HFF-Myc (cell line): ENCODE data around the gene SNX9.

Experiments
- DNase-seq: peaks from one replicate; pipeline ENCODE4 v3.0.0-alpha.2; 2011; ENCODE audit warnings: low read depth; ENCODE audit errors: extremely low read depth
- H3K4me3 ChIP-seq: replicated peaks from 2 replicates; pipeline ENCODE4 v1.5.1; 2011; ENCODE audit warnings: low read depth, mild to moderate bottlenecking, control low read depth, low read length
- TF ChIP-seq, protein P1 (sequence below): IDR thresholded peaks from 2 replicates; pipeline ENCODE4 v1.5.1; 2012; ENCODE audit warnings: mild to moderate bottlenecking, low read depth, low read length, control low read depth; ENCODE audit errors: missing control alignments

Gene SNX9

DNA sequence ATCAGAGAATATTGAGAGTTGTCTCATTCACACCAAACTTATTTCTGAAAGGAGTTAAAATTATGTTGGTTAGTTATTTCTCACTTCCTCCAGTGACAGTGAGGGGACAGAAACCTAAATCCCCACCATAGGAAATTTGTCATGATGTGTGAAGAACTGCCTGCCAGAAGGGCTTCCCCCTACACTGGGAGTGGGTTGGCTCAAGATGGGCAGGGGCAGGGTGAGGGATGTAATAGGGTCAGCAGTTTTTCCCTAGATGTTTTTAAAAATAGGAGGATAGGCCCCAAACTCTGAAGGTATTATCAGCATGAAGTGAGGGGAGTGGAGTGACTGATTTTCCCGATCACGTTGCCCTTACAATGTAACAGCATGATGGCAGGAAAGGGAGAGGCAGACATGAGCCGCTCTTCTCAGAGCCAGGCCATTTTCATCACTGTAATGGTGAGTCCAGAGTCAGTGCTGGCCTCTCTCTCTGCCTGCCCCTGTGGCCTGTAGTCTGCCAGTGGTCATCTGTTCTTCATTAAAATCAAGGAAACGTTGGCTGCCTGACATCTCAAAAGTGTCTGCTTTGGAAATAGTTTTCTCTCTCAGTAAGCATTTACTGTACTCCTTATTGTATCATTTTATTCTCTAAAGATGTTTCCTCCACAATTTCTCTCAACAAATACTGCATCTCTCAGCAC is 98.8 kb downstream of the SNX9 start:
- H3K4me3 ChIP-seq = no peak overlapping the region
- TF ChIP-seq, protein P1, sequence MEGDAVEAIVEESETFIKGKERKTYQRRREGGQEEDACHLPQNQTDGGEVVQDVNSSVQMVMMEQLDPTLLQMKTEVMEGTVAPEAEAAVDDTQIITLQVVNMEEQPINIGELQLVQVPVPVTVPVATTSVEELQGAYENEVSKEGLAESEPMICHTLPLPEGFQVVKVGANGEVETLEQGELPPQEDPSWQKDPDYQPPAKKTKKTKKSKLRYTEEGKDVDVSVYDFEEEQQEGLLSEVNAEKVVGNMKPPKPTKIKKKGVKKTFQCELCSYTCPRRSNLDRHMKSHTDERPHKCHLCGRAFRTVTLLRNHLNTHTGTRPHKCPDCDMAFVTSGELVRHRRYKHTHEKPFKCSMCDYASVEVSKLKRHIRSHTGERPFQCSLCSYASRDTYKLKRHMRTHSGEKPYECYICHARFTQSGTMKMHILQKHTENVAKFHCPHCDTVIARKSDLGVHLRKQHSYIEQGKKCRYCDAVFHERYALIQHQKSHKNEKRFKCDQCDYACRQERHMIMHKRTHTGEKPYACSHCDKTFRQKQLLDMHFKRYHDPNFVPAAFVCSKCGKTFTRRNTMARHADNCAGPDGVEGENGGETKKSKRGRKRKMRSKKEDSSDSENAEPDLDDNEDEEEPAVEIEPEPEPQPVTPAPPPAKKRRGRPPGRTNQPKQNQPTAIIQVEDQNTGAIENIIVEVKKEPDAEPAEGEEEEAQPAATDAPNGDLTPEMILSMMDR = no peak
- DNase-seq = peak; percentile 43

DNA sequence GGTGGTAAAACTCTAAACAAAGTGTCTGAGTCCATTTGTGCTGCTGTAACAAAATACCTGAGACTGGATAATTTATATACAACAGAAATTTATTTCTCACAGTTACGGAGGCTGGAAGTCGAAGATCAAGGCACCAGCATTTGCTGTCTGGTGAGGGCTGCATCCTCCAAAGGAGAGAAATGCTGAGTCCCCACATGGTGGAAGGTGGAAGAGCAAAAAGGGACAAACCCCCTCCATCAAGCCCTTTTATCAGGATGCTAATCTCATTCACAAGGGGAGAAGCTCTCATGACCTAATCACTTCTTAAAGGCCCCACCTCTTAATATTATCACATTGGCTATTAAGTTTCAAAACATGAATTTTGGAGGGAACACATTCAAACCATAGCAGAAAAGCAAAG is 102.7 kb downstream of the SNX9 start:
- no peak overlapping the region for H3K4me3 ChIP-seq
- TF ChIP-seq, protein P1 = no peak
- no peak for DNase-seq

DNA sequence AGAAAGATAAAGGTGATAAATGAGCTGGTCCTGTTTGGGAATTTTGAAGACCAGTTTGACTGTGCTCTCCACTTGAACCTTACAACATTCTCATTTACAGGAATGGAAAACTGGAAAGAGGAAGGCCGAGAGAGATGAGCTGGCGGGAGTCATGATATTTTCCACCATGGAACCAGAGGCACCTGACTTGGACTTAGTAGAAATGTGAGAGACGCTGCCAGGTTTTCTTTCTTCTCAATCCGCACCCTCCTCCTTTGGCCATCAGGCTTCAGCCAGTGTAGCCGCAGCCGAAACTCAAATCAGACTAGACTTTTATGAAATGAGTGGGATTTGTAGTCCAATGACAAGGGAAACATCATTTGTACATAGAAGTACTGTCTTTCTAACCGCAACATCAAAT is 104.0 kb downstream of the SNX9 start:
- TF ChIP-seq, protein P1 = no peak
- DNase-seq = no peak
- no peak overlapping the region for H3K4me3 ChIP-seq

DNA sequence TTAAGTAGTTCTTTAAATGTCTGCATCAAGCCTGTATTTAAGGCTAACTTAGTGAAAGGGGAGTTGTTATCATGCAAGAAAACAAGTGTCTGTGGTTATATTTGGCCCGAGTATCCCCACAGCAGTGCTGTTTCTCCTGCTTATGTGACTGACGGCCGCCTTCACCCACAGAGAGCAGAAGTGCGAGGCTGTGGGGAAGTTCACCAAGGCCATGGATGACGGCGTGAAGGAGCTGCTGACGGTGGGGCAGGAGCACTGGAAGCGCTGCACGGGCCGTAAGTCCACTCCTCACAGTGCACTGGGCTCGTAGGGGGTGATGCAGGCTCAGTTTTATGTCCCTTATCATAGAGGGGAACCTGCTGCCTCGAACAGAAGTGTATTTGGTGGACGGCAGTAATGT is 105.4 kb downstream of the SNX9 start:
- TF ChIP-seq, protein P1 = no peak
- no peak for DNase-seq

DNA sequence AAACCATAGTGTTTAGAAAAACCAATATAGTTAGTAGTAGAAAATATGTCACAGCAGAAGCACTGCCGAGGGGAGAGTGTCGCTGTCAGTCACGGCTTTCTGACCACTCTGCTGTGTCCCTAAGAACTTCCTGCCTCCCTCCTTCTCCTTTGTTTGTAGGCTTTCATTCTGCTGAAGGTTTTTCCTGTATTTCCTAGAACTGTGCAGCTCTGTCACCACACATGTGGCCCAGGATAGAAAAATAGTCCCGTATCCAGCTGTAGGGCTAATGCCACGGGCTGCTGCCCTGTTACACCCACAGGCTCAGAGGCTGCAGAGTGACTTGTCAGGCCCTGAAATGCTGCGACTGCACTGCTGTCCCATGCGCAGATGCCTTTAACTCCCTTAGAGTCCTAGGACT is 106.0 kb downstream of the SNX9 start:
- TF ChIP-seq, protein P1 = no peak
- H3K4me3 ChIP-seq = no peak overlapping the region

More for the DNA sequence above, 105.4 kb downstream of the SNX9 start:
- no peak overlapping the region for H3K4me3 ChIP-seq

DNA sequence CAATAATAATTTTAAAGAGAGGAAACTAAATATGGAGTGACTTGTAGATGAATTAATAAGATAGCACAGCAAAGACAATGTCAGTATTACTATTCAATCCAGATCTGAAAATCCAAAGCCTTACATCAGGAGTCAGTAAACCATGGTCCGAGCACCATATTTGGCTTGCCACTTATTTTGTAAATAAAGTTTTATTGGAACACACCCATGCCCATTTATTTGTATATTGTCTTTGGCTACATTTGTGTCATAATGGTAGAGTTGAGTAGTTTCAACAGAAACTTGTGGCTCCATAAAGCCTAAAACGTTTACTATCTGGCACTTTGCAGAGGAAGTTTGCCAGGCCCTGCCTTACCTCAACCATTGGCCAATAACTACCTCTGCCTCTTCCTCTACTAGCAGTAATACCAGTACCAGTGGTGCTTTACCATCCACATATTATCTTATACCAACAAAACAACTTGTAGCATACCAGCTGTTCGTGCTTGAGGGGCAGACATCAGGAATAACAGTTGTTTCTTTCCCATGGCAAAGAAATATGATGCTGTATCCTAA is 106.8 kb downstream of the SNX9 start:
- H3K4me3 ChIP-seq = no peak overlapping the region
- DNase-seq = no peak
- TF ChIP-seq, protein P1 = no peak

More for the DNA sequence above, 106.0 kb downstream of the SNX9 start:
- no peak for DNase-seq
